AG10803 (cell line): ENCODE measurements around the gene TRIM41.
A peak's percentile ranks its signal among the peaks of the same experiment; 100 is the strongest.

ENCODE experiments used
- DNase-seq: peaks from one replicate; pipeline ENCODE4 v3.0.0; 2010; ENCODE audit warnings: low read depth
- H3K4me3 ChIP-seq: 2 replicates; pipeline ENCODE4 v1.5.1; 2011; ENCODE audit warnings: mild to moderate bottlenecking, low read length, control low read depth
- TF ChIP-seq, protein P1 (sequence below): conservative IDR thresholded peaks from 2 replicates; pipeline ENCODE4 v1.5.1; 2011; ENCODE audit warnings: mild to moderate bottlenecking, low read length, control low read depth, inconsistent platforms

The TRIM41 gene

DNA sequence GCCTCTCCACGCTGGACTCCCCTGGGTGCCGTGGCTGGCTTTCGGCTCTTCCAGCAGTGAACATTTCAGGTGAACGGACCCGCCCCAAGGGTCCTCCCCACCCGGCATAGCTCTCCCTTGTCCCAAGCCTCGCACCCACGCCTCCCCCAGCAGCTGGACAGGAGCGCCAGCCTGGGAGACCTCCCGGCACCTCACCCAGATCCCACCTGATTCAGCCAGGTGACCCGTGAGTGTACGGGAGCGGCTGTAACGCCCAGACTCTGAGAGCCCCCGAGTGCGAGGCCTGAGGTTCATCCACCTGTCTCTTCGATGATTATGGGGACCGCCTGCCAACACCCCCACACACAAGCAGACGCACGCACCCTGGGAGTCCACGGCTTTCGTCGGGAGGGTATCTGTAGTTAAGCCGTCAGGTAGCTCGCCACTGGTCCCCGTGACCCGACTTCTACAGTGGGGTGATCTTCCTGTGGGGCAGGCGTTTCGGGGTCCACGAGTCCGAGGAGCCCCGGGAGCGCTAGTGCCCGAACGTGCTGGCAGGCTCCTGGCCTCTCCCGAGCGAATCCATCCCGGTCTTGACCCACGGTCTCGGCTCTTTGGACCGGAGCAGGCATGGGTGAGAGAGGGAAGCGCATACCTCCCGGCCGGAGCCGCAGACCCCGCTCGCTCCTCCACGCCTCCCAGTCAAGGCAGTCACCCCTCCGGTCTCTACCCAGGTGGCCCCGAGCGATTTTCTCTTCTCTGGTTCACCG, 32.9 kb upstream of the TRIM41 start:
- TF ChIP-seq, protein P1, sequence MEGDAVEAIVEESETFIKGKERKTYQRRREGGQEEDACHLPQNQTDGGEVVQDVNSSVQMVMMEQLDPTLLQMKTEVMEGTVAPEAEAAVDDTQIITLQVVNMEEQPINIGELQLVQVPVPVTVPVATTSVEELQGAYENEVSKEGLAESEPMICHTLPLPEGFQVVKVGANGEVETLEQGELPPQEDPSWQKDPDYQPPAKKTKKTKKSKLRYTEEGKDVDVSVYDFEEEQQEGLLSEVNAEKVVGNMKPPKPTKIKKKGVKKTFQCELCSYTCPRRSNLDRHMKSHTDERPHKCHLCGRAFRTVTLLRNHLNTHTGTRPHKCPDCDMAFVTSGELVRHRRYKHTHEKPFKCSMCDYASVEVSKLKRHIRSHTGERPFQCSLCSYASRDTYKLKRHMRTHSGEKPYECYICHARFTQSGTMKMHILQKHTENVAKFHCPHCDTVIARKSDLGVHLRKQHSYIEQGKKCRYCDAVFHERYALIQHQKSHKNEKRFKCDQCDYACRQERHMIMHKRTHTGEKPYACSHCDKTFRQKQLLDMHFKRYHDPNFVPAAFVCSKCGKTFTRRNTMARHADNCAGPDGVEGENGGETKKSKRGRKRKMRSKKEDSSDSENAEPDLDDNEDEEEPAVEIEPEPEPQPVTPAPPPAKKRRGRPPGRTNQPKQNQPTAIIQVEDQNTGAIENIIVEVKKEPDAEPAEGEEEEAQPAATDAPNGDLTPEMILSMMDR, result no peak
- no peak for DNase-seq
- peak overlapping the region; percentile 87 for H3K4me3 ChIP-seq

DNA sequence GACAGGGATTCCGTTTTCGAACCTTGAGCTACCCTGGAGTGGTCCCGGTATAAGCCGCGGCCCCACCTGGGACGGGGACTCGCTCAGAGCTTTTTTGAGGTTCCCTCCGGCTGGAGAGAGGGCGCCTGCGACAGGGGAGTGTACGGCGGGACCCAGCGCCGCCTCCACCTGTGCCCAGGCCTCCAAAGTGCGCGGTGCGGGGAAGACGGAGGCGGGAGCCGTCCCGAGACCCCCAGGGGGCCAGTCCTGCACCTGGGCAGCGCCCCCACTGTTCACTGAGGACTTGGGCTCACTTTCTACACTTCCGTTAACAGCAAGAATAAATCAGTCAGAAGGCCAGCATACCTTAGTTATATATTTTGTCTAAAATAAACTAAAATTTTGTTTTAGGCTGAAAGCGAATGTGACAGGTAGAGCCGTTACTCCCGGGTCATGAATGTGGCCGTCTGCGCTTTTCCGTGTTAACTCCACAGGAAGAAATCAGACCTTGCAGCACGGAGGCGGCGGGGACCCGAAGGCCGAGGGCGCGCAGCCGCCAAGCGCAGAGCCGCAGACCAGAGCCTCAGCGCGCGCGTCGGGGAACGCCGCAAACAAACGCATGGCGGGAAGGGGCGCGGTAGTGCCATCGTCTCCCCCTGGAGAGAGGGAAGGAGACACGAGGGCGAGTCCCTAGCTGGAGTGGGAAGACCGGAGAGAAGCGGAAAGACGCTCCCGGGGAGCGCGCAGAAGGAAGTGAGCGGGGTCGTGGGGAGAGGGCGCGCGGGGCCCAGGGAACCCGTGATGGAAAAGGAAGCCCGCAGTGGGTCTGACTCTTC, 32.2 kb upstream of the TRIM41 start:
- H3K4me3 ChIP-seq, result peak overlapping the region; percentile 87
- TF ChIP-seq, protein P1, result no peak
- DNase-seq, result peak; percentile 47

DNA sequence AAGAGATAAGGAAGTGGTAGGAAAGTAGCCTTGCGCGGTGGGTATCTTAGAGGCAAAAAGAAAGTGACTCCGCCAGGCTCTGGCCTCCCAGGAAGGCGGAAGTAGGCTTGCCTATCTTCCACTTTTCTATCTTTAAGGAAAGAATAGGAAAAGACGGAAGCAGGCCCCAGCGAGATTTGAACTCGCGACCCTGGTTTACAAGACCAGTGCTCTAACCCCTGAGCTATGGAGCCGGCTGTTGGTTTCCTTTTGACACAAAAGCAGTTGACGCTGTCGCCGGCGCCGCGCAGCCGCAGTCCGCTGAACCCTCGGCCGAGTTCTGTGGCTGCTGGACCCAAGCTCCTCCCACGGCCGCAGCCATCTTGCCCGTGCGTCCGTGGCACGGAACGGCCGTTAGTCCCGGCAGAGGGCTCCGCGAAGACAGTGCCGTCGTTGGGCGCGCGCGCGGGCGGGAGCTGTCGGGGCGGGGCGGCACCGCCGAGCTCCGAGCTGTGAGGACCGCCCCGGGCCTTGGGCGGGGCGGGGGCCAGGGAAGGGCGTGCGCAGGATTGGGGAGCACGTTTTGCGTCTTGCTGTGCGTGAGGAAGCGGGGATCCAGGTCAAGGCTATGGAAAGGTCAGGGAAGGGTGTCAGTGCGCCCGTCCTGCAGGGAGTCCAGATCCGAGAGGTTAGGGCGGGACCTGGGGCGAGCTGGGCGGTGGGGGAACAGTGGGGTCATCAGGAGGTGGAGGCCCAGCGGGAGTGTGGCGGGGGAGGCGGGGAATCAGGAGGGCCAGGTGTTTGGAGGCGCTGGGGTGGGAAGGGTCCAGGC, 31.4 kb upstream of the TRIM41 start:
- DNase-seq, result peak; percentile 96
- TF ChIP-seq, protein P1, result no peak
- H3K4me3 ChIP-seq, result peak overlapping the region; percentile 87

DNA sequence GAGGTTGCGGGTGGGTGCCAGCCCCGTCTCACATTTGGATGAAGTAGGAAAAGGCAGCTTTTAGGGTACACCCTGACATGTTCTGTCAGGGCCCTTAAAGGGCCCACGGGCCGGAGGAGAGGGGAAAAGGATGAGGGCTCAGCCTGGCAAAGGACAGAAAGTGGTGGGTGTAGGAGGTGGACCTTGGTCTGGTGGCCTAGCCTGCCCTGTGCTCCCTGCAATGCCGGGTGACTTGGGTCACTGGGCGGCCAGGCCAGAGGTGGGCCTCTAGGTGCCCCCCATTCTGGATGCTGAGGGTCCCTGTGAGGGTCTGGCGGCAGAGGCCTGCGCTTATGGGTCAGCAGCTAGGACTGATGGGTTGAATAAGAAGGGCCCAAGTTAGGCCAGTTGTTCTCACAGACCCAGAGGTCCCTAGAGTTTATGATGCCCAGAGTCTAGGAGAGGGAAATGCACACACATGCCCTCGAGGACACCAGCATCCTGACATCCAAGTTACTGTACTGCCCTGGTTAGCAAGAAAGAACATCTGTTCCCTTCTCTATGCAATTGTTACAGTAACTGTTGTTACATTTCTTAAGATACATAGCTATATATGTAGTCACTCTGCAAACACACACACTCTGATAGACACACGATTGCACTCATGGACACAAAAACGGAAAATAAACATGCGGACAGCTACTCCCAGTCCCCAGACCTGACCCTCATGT, 30.6 kb upstream of the TRIM41 start:
- H3K4me3 ChIP-seq, result peak overlapping the region; percentile 82
- TF ChIP-seq, protein P1, result no peak
- DNase-seq, result peak; percentile 42

DNA sequence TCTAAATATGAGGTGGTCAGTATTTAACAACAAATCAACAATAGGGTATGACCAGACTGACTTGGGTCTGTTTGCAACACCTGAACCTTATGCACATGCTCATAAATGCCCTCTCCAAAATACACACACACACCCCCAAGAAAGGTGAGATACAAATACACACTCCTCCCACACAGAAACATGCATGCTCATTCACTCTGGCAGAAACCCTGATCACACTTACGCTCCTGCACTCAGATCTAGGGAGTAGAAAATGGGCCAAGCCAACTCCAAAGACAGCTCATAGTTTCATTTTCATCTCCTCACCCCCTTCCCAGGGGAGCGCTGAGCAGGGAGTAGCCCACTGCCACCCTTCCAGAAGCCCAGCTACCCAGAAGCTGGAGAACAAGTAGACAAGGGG, 29.4 kb upstream of the TRIM41 start:
- H3K4me3 ChIP-seq, result no peak overlapping the region
- no peak for DNase-seq
- TF ChIP-seq, protein P1, result no peak

DNA sequence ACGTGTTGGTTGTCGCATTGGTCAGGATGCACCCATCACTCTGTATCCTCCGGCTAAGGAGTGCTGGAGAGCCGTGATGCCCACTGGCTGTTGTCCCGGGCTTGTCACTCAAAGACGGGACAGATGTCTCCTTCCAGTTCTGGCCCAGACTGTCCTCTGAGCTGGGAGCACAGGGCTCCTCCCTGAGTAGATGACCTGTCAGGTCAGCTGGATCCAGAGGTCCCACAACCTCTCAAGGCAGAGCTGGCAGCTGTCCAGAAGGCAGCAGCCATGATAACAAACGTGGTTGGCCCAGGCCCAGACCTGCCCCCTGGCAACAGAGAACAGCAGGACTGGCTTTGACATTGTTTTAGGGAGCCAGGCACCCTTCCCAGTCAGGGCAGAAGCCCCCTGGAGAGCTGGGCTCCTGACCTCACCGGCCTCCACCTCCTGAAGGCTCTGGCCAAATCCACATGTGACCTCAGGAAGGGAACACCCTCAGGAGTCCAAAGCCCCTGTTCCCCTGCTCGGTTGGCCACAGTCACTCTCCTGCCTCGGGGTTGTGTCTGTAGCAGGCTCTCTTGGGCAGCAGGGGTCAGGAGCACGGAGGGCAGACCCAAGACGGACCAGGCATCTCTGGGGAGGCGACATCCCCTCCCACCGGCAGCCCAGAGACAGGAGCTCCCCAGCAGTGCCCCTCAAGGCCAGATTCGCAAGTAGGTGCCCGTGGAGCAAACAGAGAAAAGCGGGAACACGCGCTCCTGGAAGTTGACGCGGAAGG, 28.4 kb upstream of the TRIM41 start:
- DNase-seq, result no peak
- TF ChIP-seq, protein P1, result no peak
- H3K4me3 ChIP-seq, result no peak overlapping the region
